Prostate gland (tissue), 2 donors: ENCODE data around the gene PRKAG2.

ENCODE experiments used
- CTCF ChIP-seq, 4 experiments: fragments of 200-600 bp in 2 of 4; fragments of 450-650 bp in 2 of 4; sonication (generic) in 2 of 4; IDR thresholded peaks; 1 replicate in 3 of 4; 2 replicates in 1 of 4; pipeline ENCODE4 v1.5.1; 2016 to 2019; ENCODE audit warnings: antibody characterized with exemption in 4 of 4, mild to moderate bottlenecking in 2 of 4, moderate library complexity in 2 of 4
- POLR2A ChIP-seq: fragments of 450-650 bp; IDR thresholded peaks from one replicate; pipeline ENCODE4 v1.6.1; 2016; ENCODE audit warnings: antibody characterized with exemption, mild to moderate bottlenecking

DNA sequence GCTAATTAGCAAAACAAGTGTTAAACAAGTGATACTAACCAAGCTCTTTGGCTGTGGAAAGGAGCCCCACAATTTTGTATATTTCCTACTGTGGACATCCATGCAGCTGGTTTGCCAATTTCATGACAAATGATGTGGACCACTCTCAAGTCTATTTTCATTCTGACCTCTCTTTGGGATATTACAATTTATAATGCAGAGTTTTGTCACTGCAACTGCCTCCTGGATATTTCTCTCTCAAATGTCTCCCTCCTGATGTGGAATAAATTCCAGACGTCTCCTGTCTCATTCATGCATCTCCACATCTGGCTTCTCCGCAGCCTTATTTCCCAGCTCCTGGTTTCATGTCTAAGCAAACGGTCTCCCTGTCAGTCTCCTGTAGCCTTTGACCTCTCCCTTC is 276.6 kb downstream of the PRKAG2 start:
- TF ChIP-seq CTCF (IDR thresholded peaks at IDR 0.05) (no peak), POLR2A (no peak)
